H1 (cell line): ENCODE measurements around the gene ARHGEF16. TPM values are rescaled to one million over a fixed set of nuclear protein-coding genes. Genes with fewer than 3 reads are reported as not detected.

ENCODE experiments used
- BCL11A ChIP-seq, 2 experiments: IDR thresholded peaks; one replicate each; pipeline ENCODE4 v1.6.1; 2011; ENCODE audit warnings: low read depth in 2 of 2, low read length in 2 of 2, mild to moderate bottlenecking in 2 of 2
- EGR1 ChIP-seq: IDR thresholded peaks from 2 replicates; pipeline ENCODE4 v1.6.1; 2011; ENCODE audit warnings: low read depth, low read length, borderline replicate concordance
- RXRA ChIP-seq: IDR thresholded peaks from 2 replicates; pipeline ENCODE4 v1.6.1; 2011; ENCODE audit warnings: low read depth, mild to moderate bottlenecking, low read length, moderate library complexity; ENCODE audit not compliant: insufficient read depth
- SIRT6 ChIP-seq: IDR thresholded peaks from one replicate; pipeline ENCODE4 v1.7.1; 2012; ENCODE audit warnings: low read length, inconsistent platforms
- SIX5 ChIP-seq: IDR thresholded peaks from 2 replicates; pipeline ENCODE4 v1.6.1; 2011; ENCODE audit warnings: mild to moderate bottlenecking, low read depth, low read length
- TCF12 ChIP-seq: IDR thresholded peaks from 2 replicates; pipeline ENCODE4 v1.6.1; 2011; ENCODE audit warnings: low read depth, mild to moderate bottlenecking, low read length
- polyA plus RNA-seq, 7 experiments: library from polyadenylated mRNA; depleted of rRNA in 3 of 7; stranded (reverse) in 5 of 7; unstranded in 2 of 7; fragments of >200 nt in 5 of 7; fragments of 200-250 nt in 2 of 7; gene quantifications; 1 replicate in 5 of 7; 2 replicates in 1 of 7; 4 replicates in 1 of 7; pipeline versions ENCODE4 v1.2.1 to v1.2.3, GENCODE V29; 2011 to 2013; ENCODE audit warnings: missing spikeins in 2 of 7, mixed read lengths in 2 of 7
- total RNA-seq: library from RNA; stranded (reverse); fragmentation: NEBNext Ultra II Directional; extraction: Animal tissue kit (Norgen Biotek cat#: 25700); gene quantifications from 2 replicates; pipeline ENCODE4 v1.2.1, GENCODE V29; 2021

Gene ARHGEF16
- total and polyA plus RNA-seq, 2 of the 8 experiments (the other 6 are each of a cell fraction or from before 2014, with no cell fraction given), result 18.3 to 20.7 TPM

- TF ChIP-seq TCF12, result no peak
- no peak for TF ChIP-seq RXRA
- TF ChIP-seq SIRT6, result no peak
- TF ChIP-seq EGR1, result no peak
- no peak for TF ChIP-seq BCL11A (IDR thresholded peaks at IDR 0.05; ENCODE audit: low read depth in 2 of 2, low read length in 2 of 2)
- TF ChIP-seq SIX5, result no peak
Measured at GRCh38 chr1:3472906-3473305, 18.4 kb downstream of the ARHGEF16 start (continued).
